Endometrium (tissue), 2 donors: ENCODE measurements around the gene OR2A7.
"Not testable (repeated sequence)": the region's sequence is repeated elsewhere in the genome, so short reads cannot be mapped to it uniquely, and the experiment has no call there.

Experiments
- FAIRE-seq: peaks from 2 replicates; lab custom pipeline; 2012; peaks lifted over from hg19 to GRCh38; lab: Jason Lieb, UNC
- donor health status: control.
- donor health status: control.

OR2A7 gene

DNA sequence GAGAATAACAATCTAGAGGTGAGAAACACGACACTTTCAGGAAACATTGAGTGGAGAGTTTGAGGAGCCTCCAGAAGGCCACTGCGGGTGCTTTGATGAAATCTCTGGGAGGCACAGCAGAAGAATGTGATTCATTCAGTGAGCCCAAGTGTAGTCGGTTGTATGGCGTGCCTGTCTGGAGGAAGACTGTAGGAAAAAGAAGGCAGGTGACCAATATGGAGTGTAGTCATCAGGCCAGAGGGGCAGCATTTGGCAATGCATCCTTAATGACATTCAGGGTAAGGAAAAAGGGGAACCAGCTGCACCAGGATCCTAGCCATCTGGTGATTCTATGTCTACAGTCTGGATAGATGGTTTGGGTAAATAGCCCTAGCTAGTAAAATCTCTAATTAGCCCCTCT, 12.3 kb downstream of the OR2A7 start:
- FAIRE-seq: not testable (repeated sequence)

DNA sequence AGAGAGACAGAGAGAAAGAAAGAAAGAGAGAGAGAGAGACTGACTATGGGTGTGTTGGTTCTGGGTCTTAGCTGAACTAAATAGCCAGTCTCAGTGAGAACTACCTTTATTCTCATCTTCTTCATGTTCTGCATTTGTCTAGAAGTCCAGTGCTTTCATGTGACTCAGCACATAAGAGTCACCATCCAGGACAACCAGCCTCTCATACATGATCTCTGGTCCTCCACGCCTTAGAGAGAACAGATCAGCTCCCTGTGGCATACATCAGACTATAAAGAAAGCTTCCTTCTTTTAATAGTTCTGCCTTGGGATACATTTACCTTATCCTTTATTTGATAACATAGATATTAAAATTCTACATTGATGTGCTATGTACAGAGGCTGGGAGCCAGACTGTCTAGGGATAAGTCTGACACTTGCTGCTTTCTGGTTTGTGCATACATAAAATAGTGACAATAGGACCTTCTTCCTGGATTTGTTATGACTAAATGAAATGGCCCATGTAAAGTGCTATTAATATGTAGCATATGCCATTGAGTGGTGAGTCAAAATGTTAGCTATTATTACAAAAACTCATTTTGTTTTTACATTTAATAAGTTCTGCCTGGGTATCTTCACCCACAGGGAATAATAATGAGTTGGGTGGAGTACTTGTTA, 16.8 kb downstream of the OR2A7 start:
- not testable (repeated sequence) for FAIRE-seq

GRCh38 chr7:144246967-144247366, 17.6 kb downstream of the OR2A7 start:
- FAIRE-seq: not testable (repeated sequence)

DNA sequence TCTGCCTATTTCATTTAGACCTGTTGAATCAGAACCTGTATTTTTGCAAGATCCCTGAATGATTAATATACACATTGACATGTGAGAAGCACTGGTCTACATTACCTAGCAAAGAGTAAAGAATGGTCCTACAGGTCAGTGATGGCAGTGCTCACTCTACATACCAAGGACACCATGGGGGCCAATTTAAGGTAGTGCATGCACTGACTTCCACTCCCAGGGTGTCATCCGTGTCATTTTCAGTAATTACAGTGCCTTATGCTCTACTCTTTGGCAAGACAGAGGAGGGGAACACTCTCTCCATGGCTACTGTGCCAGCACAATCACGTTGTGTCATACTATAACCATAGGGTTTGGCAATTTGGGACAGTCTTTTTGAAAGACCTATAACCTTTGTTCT, 19.2 kb downstream of the OR2A7 start:
- not testable (repeated sequence) for FAIRE-seq

GRCh38 chr7:144239365-144239764, 25.2 kb downstream of the OR2A7 start, which contains the start of gene OR2A42:
Gene OR2A42 (minus strand): TSS chr7:144239605. CDS start chr7:144232843, 6,762 bp downstream.
- FAIRE-seq: not testable (repeated sequence)

GRCh38 chr7:144238530-144239082, 26.0 kb downstream of the OR2A7 start:
- not testable (repeated sequence) for FAIRE-seq

GRCh38 chr7:144233039-144233438, 31.6 kb downstream of the OR2A7 start:
- FAIRE-seq: not testable (repeated sequence)

GRCh38 chr7:144231027-144231426, 33.6 kb downstream of the OR2A7 start:
- FAIRE-seq: not testable (repeated sequence)

GRCh38 chr7:144228810-144229209, 35.8 kb downstream of the OR2A7 start:
- not testable (repeated sequence) for FAIRE-seq

DNA sequence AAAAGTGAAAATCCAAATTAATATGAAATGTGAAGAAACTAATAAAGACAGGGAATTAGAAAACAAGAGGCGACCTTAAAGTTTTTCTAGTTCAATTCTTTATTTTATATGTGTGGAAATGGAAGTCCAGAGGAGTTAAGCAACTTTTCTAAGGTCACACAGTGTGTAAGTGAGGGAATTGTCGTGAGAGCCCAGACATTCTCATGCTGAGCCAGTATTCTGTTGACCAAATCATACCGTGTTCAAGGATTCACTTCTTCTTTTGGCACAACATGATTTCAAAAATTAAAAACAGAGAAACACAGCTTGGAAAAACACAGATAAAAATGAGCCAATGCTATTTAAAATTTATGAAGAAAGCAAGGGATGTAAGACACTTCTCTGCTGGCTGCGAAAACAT, 37.7 kb downstream of the OR2A7 start:
- not testable (repeated sequence) for FAIRE-seq

DNA sequence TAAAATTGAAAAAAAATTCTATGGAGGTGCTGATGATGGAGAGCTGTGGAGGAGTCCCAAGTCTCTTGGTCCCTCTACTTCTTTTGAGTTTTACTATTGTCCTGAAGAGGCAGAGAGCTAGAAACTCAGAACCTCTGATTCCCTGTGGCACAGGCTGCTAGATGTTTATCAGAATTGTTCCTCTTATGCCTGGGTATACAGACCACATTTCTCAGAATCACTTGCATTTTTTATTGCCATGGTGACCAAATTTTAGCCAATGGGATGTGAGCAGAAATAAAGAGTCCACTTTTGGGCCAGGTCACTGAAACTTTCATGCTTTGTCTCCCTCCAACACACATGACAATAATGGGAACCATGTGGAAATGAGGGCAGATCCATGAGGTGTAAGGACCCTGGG, 40.9 kb downstream of the OR2A7 start:
- FAIRE-seq: not testable (repeated sequence)

DNA sequence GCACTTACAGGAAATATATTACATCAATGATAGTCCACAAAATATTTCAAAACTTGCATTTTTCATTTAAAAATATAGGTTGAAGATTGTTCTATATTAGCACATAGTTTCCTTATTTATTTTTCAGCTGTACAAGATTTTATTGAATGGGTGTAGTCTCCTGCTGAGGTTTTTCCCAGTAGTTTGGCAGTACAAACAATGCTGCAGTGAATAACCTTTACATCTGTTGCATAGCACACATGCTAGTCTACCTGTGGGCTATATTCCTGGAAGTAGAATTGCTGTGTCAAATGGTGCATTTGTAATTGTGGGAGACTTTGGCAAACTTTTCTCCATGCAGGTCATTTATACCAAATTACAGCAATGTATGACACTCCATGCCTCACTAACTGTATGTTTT, 44.1 kb downstream of the OR2A7 start:
- FAIRE-seq: not testable (repeated sequence)

DNA sequence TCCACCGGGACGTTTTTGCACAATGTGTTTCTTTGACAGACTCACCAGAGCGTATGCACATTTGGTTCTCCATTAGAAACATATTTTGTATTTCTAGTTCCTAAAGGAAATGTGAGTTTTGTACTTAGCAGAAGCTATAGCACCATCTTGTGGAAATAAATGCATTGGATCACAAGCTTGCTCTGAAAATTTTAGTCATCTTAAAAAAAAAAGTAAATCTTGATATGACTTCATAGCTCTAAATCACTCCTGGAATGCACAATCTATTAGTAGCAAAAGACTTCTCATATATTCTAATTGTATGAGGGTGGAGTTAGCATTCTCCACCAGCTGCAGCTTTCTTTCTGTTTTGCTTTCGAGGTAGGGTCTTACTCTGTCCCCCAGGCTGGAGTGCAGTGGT, 45.4 kb downstream of the OR2A7 start:
- FAIRE-seq: peak; percentile 35

DNA sequence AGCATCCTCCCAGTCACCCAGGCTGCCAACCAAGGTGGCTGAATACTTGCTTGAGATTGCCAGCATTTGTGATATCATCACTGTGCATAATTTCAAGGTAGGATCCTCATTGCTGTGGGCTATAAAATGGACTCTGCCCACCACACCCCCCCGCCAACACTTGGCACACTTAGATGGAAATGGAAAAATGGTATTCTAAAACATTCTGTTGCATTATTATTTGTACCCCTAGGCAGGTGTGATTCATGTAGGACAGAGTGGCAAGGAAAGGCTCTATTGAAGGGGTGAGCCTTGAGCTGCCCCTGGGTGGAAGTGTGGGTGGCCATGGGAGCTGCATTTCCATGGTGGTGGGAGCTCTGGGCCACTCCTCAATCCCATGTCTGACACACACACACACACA, 46.0 kb downstream of the OR2A7 start:
- FAIRE-seq: not testable (repeated sequence)

- FAIRE-seq: not testable (repeated sequence)
These were observed 47.4 kb downstream of the OR2A7 start for GRCh38 chr7:144217200-144217599.
